Measurements from ENCODE around the gene GSPT1. TPM values are rescaled to one million over a fixed set of nuclear protein-coding genes. Genes with fewer than 3 reads are reported as not detected.
"Not testable (repeated sequence)": the region's sequence is repeated elsewhere in the genome, so short reads cannot be mapped to it uniquely, and the experiment has no call there.

GSPT1 gene
- total RNA-seq, 1 experiment from 2014 or later: 136 TPM

- no peaks in the 10 kb centered on the region for H3K9me3 Mint-ChIP-seq (ENCODE audit: unreplicated experiment)
- Histone ChIP-seq H3K9me3 (no peaks in the 10 kb centered on the region), H3K4me3 (ENCODE audit: low read depth, low read length) (no peak overlapping the region), H3K4me1 (no peaks in the 10 kb centered on the region), H3K27me3 (replicated peaks; ENCODE audit: control insufficient read depth, insufficient read depth, low read length) (no peaks in the 10 kb centered on the region), H3K36me3 (ENCODE audit: control insufficient read depth, insufficient read depth, low read length) (no peaks in the 10 kb centered on the region)
- H3K4me3 Mint-ChIP-seq (ENCODE audit: unreplicated experiment): no peak overlapping the region
- POLR2A ChIA-PET: interaction anchor here (0.7 kb wide), 1 partner anchor 28 kb away, joined by 7 read pairs; no protein-coding TSS in a partner anchor
- BruUV-seq (replicated peaks): no TSS peak
- DNase-seq: peak; percentile 29 to 45
- intact Hi-C loops (cut with micrococcal nuclease; ENCODE audit: unreplicated experiment): no loop called here
- no peaks in the 10 kb centered on the region for H3K4me1 Mint-ChIP-seq (ENCODE audit: low read depth, unreplicated experiment)
- H3K36me3 Mint-ChIP-seq (ENCODE audit: insufficient read depth, unreplicated experiment): no peaks in the 10 kb centered on the region
- no peaks in the 10 kb centered on the region for H3K27me3 Mint-ChIP-seq (ENCODE audit: insufficient read depth, unreplicated experiment)
- no peak for TF ChIP-seq CTCF (IDR thresholded peaks at IDR 0.05; ENCODE audit: insufficient read depth in 1 of 2, low read depth in 1 of 2, low read length in 1 of 2, severe bottlenecking in 1 of 2, unreplicated experiment in 1 of 2)
- CTCF ChIA-PET: interaction anchor here (1.2 kb wide), 1 partner anchor 27 kb away, joined by 3 read pairs; the partner anchor contains the start of gene ZC3H7A
- no peak overlapping the region for H3K27ac Mint-ChIP-seq (ENCODE audit: unreplicated experiment)
Observed at GRCh38 chr16:11824362-11824761, 91.4 kb downstream of the GSPT1 start.

GRCh38 chr16:11823645-11824044 is 92.1 kb downstream of the GSPT1 start:
- intact Hi-C loops (cut with micrococcal nuclease; ENCODE audit: unreplicated experiment); H3K27ac Mint-ChIP-seq (ENCODE audit: unreplicated experiment); H3K4me1 ChIP-seq; H3K27me3 ChIP-seq (replicated peaks; ENCODE audit: control insufficient read depth, insufficient read depth, low read length); H3K27me3 Mint-ChIP-seq (ENCODE audit: insufficient read depth, unreplicated experiment); H3K9me3 Mint-ChIP-seq (ENCODE audit: unreplicated experiment); H3K9me3 ChIP-seq; H3K36me3 Mint-ChIP-seq (ENCODE audit: insufficient read depth, unreplicated experiment); BruUV-seq (replicated peaks); DNase-seq; H3K4me1 Mint-ChIP-seq (ENCODE audit: low read depth, unreplicated experiment); H3K36me3 ChIP-seq (ENCODE audit: control insufficient read depth, insufficient read depth, low read length); CTCF ChIA-PET; H3K4me3 Mint-ChIP-seq (ENCODE audit: unreplicated experiment); H3K4me3 ChIP-seq (ENCODE audit: low read depth, low read length): not testable (repeated sequence)
- POLR2A ChIA-PET: interaction anchor here (0.7 kb wide), 1 partner anchor 28 kb away, joined by 7 read pairs; no protein-coding TSS in a partner anchor

GRCh38 chr16:11819798-11820197 is 96.0 kb downstream of the GSPT1 start:
- H3K4me1 ChIP-seq: no peaks in the 10 kb centered on the region
- no peak overlapping the region for H3K4me3 ChIP-seq (ENCODE audit: low read depth, low read length)
- TF ChIP-seq CTCF (IDR thresholded peaks at IDR 0.05; ENCODE audit: insufficient read depth in 1 of 2, low read depth in 1 of 2, low read length in 1 of 2, severe bottlenecking in 1 of 2, unreplicated experiment in 1 of 2): no peak
- Mint-ChIP-seq H3K36me3 (ENCODE audit: insufficient read depth, unreplicated experiment) (no peaks in the 10 kb centered on the region), H3K27me3 (ENCODE audit: insufficient read depth, unreplicated experiment) (no peaks in the 10 kb centered on the region), H3K9me3 (ENCODE audit: unreplicated experiment) (no peaks in the 10 kb centered on the region), H3K4me1 (ENCODE audit: low read depth, unreplicated experiment) (no peaks in the 10 kb centered on the region), H3K27ac (ENCODE audit: unreplicated experiment) (no peak overlapping the region), H3K4me3 (ENCODE audit: unreplicated experiment) (no peak overlapping the region)
- no TSS peak for BruUV-seq (replicated peaks)
- ChIA-PET CTCF (no interaction called here), POLR2A (no interaction called here)
- H3K27me3 ChIP-seq (replicated peaks; ENCODE audit: control insufficient read depth, insufficient read depth, low read length): no peaks in the 10 kb centered on the region
- no peaks in the 10 kb centered on the region for H3K9me3 ChIP-seq
- H3K36me3 ChIP-seq (ENCODE audit: control insufficient read depth, insufficient read depth, low read length): no peaks in the 10 kb centered on the region
- intact Hi-C loops (cut with micrococcal nuclease; ENCODE audit: unreplicated experiment): loop anchor here (10.0 kb wide), 1 partner anchor 415 kb away; no protein-coding TSS in a partner anchor
- DNase-seq: no peak

- H3K4me1 ChIP-seq; H3K36me3 Mint-ChIP-seq (ENCODE audit: insufficient read depth, unreplicated experiment); POLR2A ChIA-PET; CTCF ChIA-PET; H3K4me3 ChIP-seq (ENCODE audit: low read depth, low read length); H3K9me3 Mint-ChIP-seq (ENCODE audit: unreplicated experiment); H3K4me3 Mint-ChIP-seq (ENCODE audit: unreplicated experiment); H3K9me3 ChIP-seq; H3K4me1 Mint-ChIP-seq (ENCODE audit: low read depth, unreplicated experiment); H3K27me3 Mint-ChIP-seq (ENCODE audit: insufficient read depth, unreplicated experiment); H3K36me3 ChIP-seq (ENCODE audit: control insufficient read depth, insufficient read depth, low read length); H3K27ac Mint-ChIP-seq (ENCODE audit: unreplicated experiment); DNase-seq; H3K27me3 ChIP-seq (replicated peaks; ENCODE audit: control insufficient read depth, insufficient read depth, low read length); BruUV-seq (replicated peaks): not testable (repeated sequence)
- intact Hi-C loops (cut with micrococcal nuclease; ENCODE audit: unreplicated experiment): loop anchor here (10.0 kb wide), 1 partner anchor 414 kb away; no protein-coding TSS in a partner anchor
Observed at GRCh38 chr16:11818970-11819369, 96.8 kb downstream of the GSPT1 start.

Other genes starting within 250 kb of the GSPT1 start
- gene SNN, start 247.5 kb downstream of the GSPT1 start, total RNA-seq (2022): 11.1 and 12.8 TPM in 2 replicates
- gene TXNDC11, start 173.1 kb downstream of the GSPT1 start, total RNA-seq (2022): 23.5 and 24.3 TPM in 2 replicates
- 42.0 TPM in 2 replicates for gene ZC3H7A, start 118.7 kb downstream of the GSPT1 start, total RNA-seq (2022)
- 216 and 227 TPM in 2 replicates for gene RSL1D1, start 64.4 kb downstream of the GSPT1 start, total RNA-seq (2022)
- gene NPIPB2, start 26.1 kb upstream of the GSPT1 start, total RNA-seq (2022): 6.8 and 13.0 TPM in 2 replicates
- not detected in 2 replicates for gene TNFRSF17, start 49.3 kb upstream of the GSPT1 start, total RNA-seq (2022)
- 8.7 and 9.3 TPM in 2 replicates for gene SNX29, start 60.8 kb upstream of the GSPT1 start, total RNA-seq (2022)

Data from Caco-2 (cell line).